Keratinocyte (primary cell): ENCODE data around the gene SCN2B. TPM values are rescaled to one million over a fixed set of nuclear protein-coding genes. Genes with fewer than 3 reads are reported as not detected.
A peak's percentile ranks its signal among the peaks of the same experiment; 100 is the strongest.

Experiments used
- DNase-seq: peaks from one replicate; pipeline ENCODE4 v3.0.0-alpha.2; 2011; ENCODE audit warnings: low read depth, missing footprints, low spot score
- FAIRE-seq: peaks from 2 replicates; lab custom pipeline; 2011; peaks lifted over from hg19 to GRCh38; lab: Jason Lieb, UNC
- H2AFZ ChIP-seq: 2 replicates; pipeline ENCODE4 v1.6.0; 2012; ENCODE audit warnings: low read length, control low read depth, inconsistent platforms; ENCODE audit not compliant: control insufficient read depth
- H3K27ac ChIP-seq: 2 replicates; pipeline ENCODE4 v1.5.1; 2011; ENCODE audit warnings: low read length; ENCODE audit not compliant: control insufficient read depth, insufficient read depth
- H3K27me3 ChIP-seq: 3 replicates; pipeline ENCODE4 v1.6.0; 2011; ENCODE audit warnings: low read length; ENCODE audit not compliant: control insufficient read depth, insufficient read depth; ENCODE audit errors: extremely low read depth
- H3K36me3 ChIP-seq, 2 experiments: 2 replicates in 1 of 2; 3 replicates in 1 of 2; pipeline ENCODE4 v1.5.1; 2011; ENCODE audit warnings: low read length in 2 of 2, mild to moderate bottlenecking in 1 of 2; ENCODE audit not compliant: control insufficient read depth in 2 of 2, insufficient read depth in 2 of 2; ENCODE audit errors: extremely low read depth in 1 of 2
- H3K4me1 ChIP-seq: 3 replicates; pipeline ENCODE4 v1.5.1; 2011; ENCODE audit warnings: low read length; ENCODE audit not compliant: control insufficient read depth, insufficient read depth; ENCODE audit errors: extremely low read depth
- H3K4me2 ChIP-seq: 3 replicates; pipeline ENCODE4 v1.6.0; 2011; ENCODE audit warnings: low read depth, low read length; ENCODE audit not compliant: control insufficient read depth, insufficient read depth; ENCODE audit errors: extremely low read depth
- H3K4me3 ChIP-seq, 3 experiments: fragments of 200-600 bp in 1 of 3; sonication (generic) in 1 of 3; 2 replicates in 2 of 3; 3 replicates in 1 of 3; pipeline ENCODE4 v1.5.1; 2011 to 2016; ENCODE audit warnings: low read length in 3 of 3, mild to moderate bottlenecking in 3 of 3, control low read depth in 2 of 3, inconsistent platforms in 1 of 3, low read depth in 1 of 3, mixed read lengths in 1 of 3, mixed run types in 1 of 3, moderate library complexity in 1 of 3; ENCODE audit not compliant: control insufficient read depth in 2 of 3, insufficient read depth in 2 of 3; ENCODE audit errors: extremely low read depth in 1 of 3
- H3K79me2 ChIP-seq: 2 replicates; pipeline ENCODE4 v1.6.0; 2012; ENCODE audit warnings: low read length; ENCODE audit not compliant: control insufficient read depth, insufficient read depth
- H3K9ac ChIP-seq: 3 replicates; pipeline ENCODE4 v1.6.0; 2011; ENCODE audit warnings: low read length; ENCODE audit not compliant: control insufficient read depth, insufficient read depth; ENCODE audit errors: extremely low read depth
- H3K9me1 ChIP-seq: 3 replicates; pipeline ENCODE4 v1.6.0; 2011; ENCODE audit warnings: low read length; ENCODE audit not compliant: control insufficient read depth, insufficient read depth; ENCODE audit errors: extremely low read depth
- H3K9me3 ChIP-seq: 2 replicates; pipeline ENCODE4 v1.5.1; 2012; ENCODE audit warnings: low read depth, low read length; ENCODE audit not compliant: control insufficient read depth
- H4K20me1 ChIP-seq: 3 replicates; pipeline ENCODE4 v1.6.0; 2011; ENCODE audit warnings: low read length; ENCODE audit not compliant: control insufficient read depth, insufficient read depth; ENCODE audit errors: extremely low read depth
- EZH2 ChIP-seq: IDR thresholded peaks from one replicate; pipeline ENCODE4 v1.6.1; 2012; ENCODE audit warnings: inconsistent platforms, mild to moderate bottlenecking, low read length, moderate library complexity
- dilution Hi-C: fragments of 300-500 bp; cut with MboI; formaldehyde crosslinking; loops from one replicate; pipeline ENCODE4 v1.7.0; 2020; ENCODE audit warnings: low sequenced_read_pairs; ENCODE audit not compliant: extremely low pct_ligation_motif_present
- polyA plus RNA-seq, 5 experiments: library from polyadenylated mRNA; depleted of rRNA in 3 of 5; stranded (reverse) in 3 of 5; stranded (forward) in 1 of 5; unstranded in 1 of 5; fragments of >200 nt; gene quantifications; 1 replicate in 1 of 5; 2 replicates in 3 of 5; 3 replicates in 1 of 5; pipeline versions ENCODE4 v1.2.1 to v1.2.3, GENCODE V29; 2011 to 2012; ENCODE audit warnings: missing spikeins in 2 of 5, low read depth in 1 of 5, low replicate concordance in 1 of 5
- TF ChIP-seq, protein P1 (sequence below), 3 experiments: IDR thresholded peaks in 1 of 3; conservative IDR thresholded peaks in 1 of 3; optimal IDR thresholded peaks in 1 of 3; 2 replicates in 2 of 3; 3 replicates in 1 of 3; pipeline versions ENCODE3 to v1.5.1; 2011; ENCODE audit warnings: low read length in 3 of 3, mild to moderate bottlenecking in 3 of 3, moderate library complexity in 2 of 3, control low read depth in 1 of 3, inconsistent platforms in 1 of 3; ENCODE audit not compliant: insufficient read depth in 2 of 3; ENCODE audit errors: extremely low read depth in 1 of 3

SCN2B gene
- polyA plus RNA-seq, 1 donor (not counting 4 experiments of a cell fraction or from before 2014, with no cell fraction given): 0.56 TPM

DNA sequence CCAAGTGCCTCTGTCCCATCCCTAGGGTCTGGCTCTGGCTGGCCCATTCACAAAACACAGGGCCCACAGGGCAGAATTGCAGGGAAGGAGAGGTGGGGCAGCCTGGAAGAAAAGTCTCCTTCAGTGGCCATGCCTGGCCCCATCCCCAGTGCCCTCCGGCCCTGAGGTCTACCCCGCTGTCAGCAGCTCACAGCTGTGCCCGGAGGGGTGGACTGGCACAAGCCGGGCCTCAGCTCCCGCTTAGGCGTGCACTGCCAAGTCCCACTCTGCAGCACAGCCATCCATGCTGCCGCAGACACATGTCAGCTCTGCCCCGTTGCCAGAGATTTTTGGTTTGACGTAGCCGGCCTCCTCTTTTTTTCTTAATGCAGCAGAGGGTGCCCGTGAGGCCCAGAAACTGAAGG lies 3.9 kb upstream of the SCN2B start:
- no peaks in the 10 kb centered on the region for H3K79me2 ChIP-seq
- peaks cover 3% of the 10 kb centered on the region for H3K9me1 ChIP-seq
- no peak overlapping the region for H3K4me3 ChIP-seq
- H3K4me2 ChIP-seq: peak overlapping the region; percentile 66
- peak overlapping the region; percentile 88 for H2AFZ ChIP-seq
- no peak for DNase-seq
- no peak overlapping the region for H3K27ac ChIP-seq
- no peaks in the 10 kb centered on the region for H3K27me3 ChIP-seq
- no peaks in the 10 kb centered on the region for H3K36me3 ChIP-seq
- H3K9me3 ChIP-seq: no peaks in the 10 kb centered on the region
- no peaks in the 10 kb centered on the region for H4K20me1 ChIP-seq
- H3K9ac ChIP-seq: peak overlapping the region; percentile 44
- FAIRE-seq: peak; percentile 9
- TF ChIP-seq EZH2: no peak
- TF ChIP-seq, protein P1, sequence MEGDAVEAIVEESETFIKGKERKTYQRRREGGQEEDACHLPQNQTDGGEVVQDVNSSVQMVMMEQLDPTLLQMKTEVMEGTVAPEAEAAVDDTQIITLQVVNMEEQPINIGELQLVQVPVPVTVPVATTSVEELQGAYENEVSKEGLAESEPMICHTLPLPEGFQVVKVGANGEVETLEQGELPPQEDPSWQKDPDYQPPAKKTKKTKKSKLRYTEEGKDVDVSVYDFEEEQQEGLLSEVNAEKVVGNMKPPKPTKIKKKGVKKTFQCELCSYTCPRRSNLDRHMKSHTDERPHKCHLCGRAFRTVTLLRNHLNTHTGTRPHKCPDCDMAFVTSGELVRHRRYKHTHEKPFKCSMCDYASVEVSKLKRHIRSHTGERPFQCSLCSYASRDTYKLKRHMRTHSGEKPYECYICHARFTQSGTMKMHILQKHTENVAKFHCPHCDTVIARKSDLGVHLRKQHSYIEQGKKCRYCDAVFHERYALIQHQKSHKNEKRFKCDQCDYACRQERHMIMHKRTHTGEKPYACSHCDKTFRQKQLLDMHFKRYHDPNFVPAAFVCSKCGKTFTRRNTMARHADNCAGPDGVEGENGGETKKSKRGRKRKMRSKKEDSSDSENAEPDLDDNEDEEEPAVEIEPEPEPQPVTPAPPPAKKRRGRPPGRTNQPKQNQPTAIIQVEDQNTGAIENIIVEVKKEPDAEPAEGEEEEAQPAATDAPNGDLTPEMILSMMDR (optimal IDR thresholded peaks at IDR 0.05 in 1 of 3, IDR thresholded peaks at IDR 0.05 in 1 of 3, conservative IDR thresholded peaks at IDR 0.05 in 1 of 3; ENCODE audit: extremely low read depth in 1 of 3, insufficient read depth in 2 of 3, low read length in 3 of 3): peak in 2 of 3 experiments; percentile 20 to 23
- H3K4me1 ChIP-seq: peaks cover 26% of the 10 kb centered on the region
- dilution Hi-C loops: no loop called here

DNA sequence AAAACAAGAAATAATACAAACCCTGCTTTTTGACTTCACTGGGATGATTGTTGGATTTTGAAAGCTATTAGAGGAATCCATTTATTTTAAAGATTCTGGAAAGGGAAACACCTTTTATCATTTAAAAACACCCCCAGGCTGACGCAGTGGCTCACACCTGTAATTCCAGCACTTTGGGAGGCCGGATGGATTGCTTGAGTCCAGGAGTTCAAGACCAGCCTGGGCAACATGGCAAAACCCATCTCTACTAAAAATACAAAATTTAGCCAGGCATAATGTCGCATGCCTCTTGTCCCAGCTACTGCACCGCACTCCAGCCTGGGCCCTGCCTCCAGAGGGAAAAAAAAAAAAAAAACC lies 317 bp upstream of the SCN2B start:
- dilution Hi-C loops: no loop called here
- DNase-seq: no peak
- Histone ChIP-seq H4K20me1 (no peaks in the 10 kb centered on the region), H3K4me2 (no peak overlapping the region), H3K4me3 (no peak overlapping the region), H3K27me3 (no peaks in the 10 kb centered on the region), H3K9me3 (no peaks in the 10 kb centered on the region), H3K9me1 (peaks cover 5% of the 10 kb centered on the region), H3K36me3 (no peaks in the 10 kb centered on the region), H3K27ac (no peak overlapping the region), H3K4me1 (peaks cover 38% of the 10 kb centered on the region), H2AFZ (no peak overlapping the region), H3K9ac (no peak overlapping the region), H3K79me2 (no peaks in the 10 kb centered on the region)
- FAIRE-seq: no peak
- TF ChIP-seq, protein P1 (optimal IDR thresholded peaks at IDR 0.05 in 1 of 3, IDR thresholded peaks at IDR 0.05 in 1 of 3, conservative IDR thresholded peaks at IDR 0.05 in 1 of 3; ENCODE audit: extremely low read depth in 1 of 3, insufficient read depth in 2 of 3, low read length in 3 of 3): no peak
- TF ChIP-seq EZH2: no peak
